H9 (cell line): Measurements from ENCODE around the gene ALKAL2. TPM values are rescaled to one million over a fixed set of nuclear protein-coding genes. Genes with fewer than 3 reads are reported as not detected.

Source experiments
- DNase-seq: peaks from one replicate; pipeline ENCODE4 v3.0.0-alpha.2; 2017
- H2AFZ ChIP-seq: one replicate; pipeline ENCODE4 v1.6.1; 2013; ENCODE audit warnings: mild to moderate bottlenecking, low read length, control low read depth, moderate library complexity
- H2AK5ac ChIP-seq: 2 replicates; pipeline ENCODE4 v1.6.1; 2013; ENCODE audit warnings: low read length, control low read depth, mixed read lengths; ENCODE audit not compliant: insufficient read length
- H2BK120ac ChIP-seq: one replicate; pipeline ENCODE4 v1.6.1; 2013; ENCODE audit warnings: low read depth, mild to moderate bottlenecking, low read length, control low read depth, inconsistent platforms; ENCODE audit not compliant: poor library complexity, severe bottlenecking
- H2BK12ac ChIP-seq: 2 replicates; pipeline ENCODE4 v1.6.1; 2013; ENCODE audit warnings: low read length, control low read depth, mixed read lengths, low read depth; ENCODE audit not compliant: insufficient read length
- H2BK15ac ChIP-seq: 2 replicates; pipeline ENCODE4 v1.6.1; 2013; ENCODE audit warnings: low read depth, low read length, control low read depth
- H2BK20ac ChIP-seq: one replicate; pipeline ENCODE4 v1.6.1; 2013; ENCODE audit warnings: low read depth, mild to moderate bottlenecking, low read length, control low read depth, inconsistent platforms; ENCODE audit not compliant: poor library complexity, severe bottlenecking
- H2BK5ac ChIP-seq: 2 replicates; pipeline ENCODE4 v1.6.1; 2013; ENCODE audit warnings: low read length, control low read depth, mixed read lengths; ENCODE audit not compliant: insufficient read length
- H3K14ac ChIP-seq: 2 replicates; pipeline ENCODE4 v1.6.1; 2013; ENCODE audit warnings: low read length, control low read depth; ENCODE audit not compliant: insufficient read depth
- H3K18ac ChIP-seq: 2 replicates; pipeline ENCODE4 v1.6.1; 2013; ENCODE audit warnings: low read depth, mild to moderate bottlenecking, mixed read lengths, low read length, control low read depth; ENCODE audit not compliant: insufficient read length
- H3K23ac ChIP-seq: 2 replicates; pipeline ENCODE4 v1.6.1; 2013; ENCODE audit warnings: low read length, control low read depth, mixed read lengths, low read depth; ENCODE audit not compliant: insufficient read length
- H3K23me2 ChIP-seq: 2 replicates; pipeline ENCODE4 v1.6.1; 2013; ENCODE audit warnings: low read depth, mild to moderate bottlenecking, mixed read lengths, low read length, control low read depth; ENCODE audit not compliant: insufficient read length, poor library complexity, severe bottlenecking
- H3K27ac ChIP-seq: 2 replicates; pipeline ENCODE4 v1.5.1; 2013; ENCODE audit warnings: low read length, control low read depth, mixed read lengths, low read depth; ENCODE audit not compliant: insufficient read length
- H3K27me3 ChIP-seq: 2 replicates; pipeline ENCODE4 v1.6.1; 2013; ENCODE audit warnings: low read length, control low read depth, inconsistent platforms; ENCODE audit not compliant: insufficient read depth
- H3K4ac ChIP-seq: 2 replicates; pipeline ENCODE4 v1.6.1; 2013; ENCODE audit warnings: low read depth, mild to moderate bottlenecking, control low read depth, inconsistent platforms, low read length, moderate library complexity
- H3K4me1 ChIP-seq: 2 replicates; pipeline ENCODE4 v1.6.1; 2013; ENCODE audit warnings: low read length, control low read depth, inconsistent platforms; ENCODE audit not compliant: insufficient read depth
- H3K4me2 ChIP-seq: 2 replicates; pipeline ENCODE4 v1.6.1; 2013; ENCODE audit warnings: low read length, control low read depth, mixed read lengths; ENCODE audit not compliant: insufficient read length, insufficient read depth
- H3K56ac ChIP-seq: 2 replicates; pipeline ENCODE4 v1.6.1; 2013; ENCODE audit warnings: low read depth, mild to moderate bottlenecking, mixed read lengths, low read length, control low read depth; ENCODE audit not compliant: insufficient read length
- H3K79me1 ChIP-seq: 2 replicates; pipeline ENCODE4 v1.6.1; 2013; ENCODE audit warnings: low read depth, mild to moderate bottlenecking, moderate library complexity, low read length, control low read depth, inconsistent platforms; ENCODE audit not compliant: insufficient read depth, poor library complexity, severe bottlenecking
- H3K79me2 ChIP-seq: 2 replicates; pipeline ENCODE4 v1.6.1; 2013; ENCODE audit warnings: low read length, control low read depth, inconsistent platforms; ENCODE audit not compliant: insufficient read depth
- H3K9ac ChIP-seq: 2 replicates; pipeline ENCODE4 v1.6.1; 2013; ENCODE audit warnings: low read length, control low read depth, mixed read lengths; ENCODE audit not compliant: insufficient read length; ENCODE audit errors: extremely low read depth
- H3K9me3 ChIP-seq: one replicate; pipeline ENCODE4 v1.6.1; 2013; ENCODE audit warnings: low read depth, low read length, inconsistent platforms; ENCODE audit not compliant: control insufficient read depth
- H3T11ph ChIP-seq: one replicate; pipeline ENCODE4 v1.6.1; 2013; ENCODE audit warnings: mild to moderate bottlenecking, low read length, control low read depth, inconsistent platforms
- H4K20me1 ChIP-seq: one replicate; pipeline ENCODE4 v1.6.1; 2013; ENCODE audit not compliant: control insufficient read depth, insufficient read length, insufficient read depth
- H4K5ac ChIP-seq: 2 replicates; pipeline ENCODE4 v1.6.1; 2013; ENCODE audit warnings: low read depth, mild to moderate bottlenecking, mixed read lengths, low read length, control low read depth; ENCODE audit not compliant: insufficient read length
- H4K8ac ChIP-seq: replicated peaks from 2 replicates; pipeline ENCODE4 v1.6.1; 2013; ENCODE audit warnings: low read length, control low read depth, mixed read lengths, low read depth; ENCODE audit not compliant: insufficient read length
- H4K91ac ChIP-seq: 2 replicates; pipeline ENCODE4 v1.6.1; 2013; ENCODE audit warnings: low read depth, mild to moderate bottlenecking, moderate library complexity, mixed read lengths, low read length, control low read depth; ENCODE audit not compliant: insufficient read length
- H3K27ac Mint-ChIP-seq, 3 experiments: 2 replicates in 2 of 3; 3 replicates in 1 of 3; pipeline ENCODE4 v1.8.0; 2020 to 2021; ENCODE audit warnings: mixed read lengths in 3 of 3, mild to moderate bottlenecking in 1 of 3, moderate library complexity in 1 of 3
- H3K27me3 Mint-ChIP-seq: 2 replicates; pipeline ENCODE4 v1.8.0; 2021; ENCODE audit warnings: low read depth, mild to moderate bottlenecking, moderate library complexity, mixed read lengths
- H3K36me3 Mint-ChIP-seq, 3 experiments: 2 replicates in 2 of 3; 3 replicates in 1 of 3; pipeline ENCODE4 v1.8.0; 2020 to 2021; ENCODE audit warnings: low read depth in 3 of 3, mixed read lengths in 3 of 3; ENCODE audit not compliant: insufficient read depth in 1 of 3
- H3K4me1 Mint-ChIP-seq, 2 experiments: 2 replicates each; pipeline ENCODE4 v1.8.0; 2020; ENCODE audit warnings: mixed read lengths in 2 of 2
- H3K4me3 Mint-ChIP-seq, 2 experiments: 2 replicates in 1 of 2; 3 replicates in 1 of 2; pipeline ENCODE4 v1.8.0; 2020 to 2021; ENCODE audit warnings: mild to moderate bottlenecking in 2 of 2, mixed read lengths in 2 of 2, moderate library complexity in 1 of 2
- H3K9me3 Mint-ChIP-seq, 2 experiments: 2 replicates in 1 of 2; 3 replicates in 1 of 2; pipeline ENCODE4 v1.8.0; 2020; ENCODE audit warnings: mild to moderate bottlenecking in 2 of 2, mixed read lengths in 2 of 2, moderate library complexity in 1 of 2
- WGBS: extraction: QIAGEN DNeasy Blood & Tissue Kit; methylation state at CpG from one replicate; pipeline ENCODE4 v1.1.7; 2013; ENCODE audit warnings: missing lambda C conversion rate, low lambda C conversion rate, mixed read lengths; ENCODE audit not compliant: insufficient read length; ENCODE audit errors: extremely low coverage; 5-methylcytosine and 5-hydroxymethylcytosine counted together
- total RNA-seq: library from RNA; stranded (reverse); gene quantifications from 2 replicates; pipeline ENCODE4 v1.2.1, GENCODE V29; 2021
- TF ChIP-seq, protein P1 (sequence below): fragments of 200-600 bp; sonication (generic); conservative IDR thresholded peaks from 3 replicates; pipeline ENCODE4 v1.8.0; 2021; ENCODE audit warnings: antibody characterized with exemption, mild to moderate bottlenecking

The ALKAL2 gene
- total RNA-seq, 1 experiment from 2014 or later, result 0.48 TPM

- H3K18ac ChIP-seq, result no peak overlapping the region
- H2BK12ac ChIP-seq, result no peak overlapping the region
- TF ChIP-seq, protein P1, sequence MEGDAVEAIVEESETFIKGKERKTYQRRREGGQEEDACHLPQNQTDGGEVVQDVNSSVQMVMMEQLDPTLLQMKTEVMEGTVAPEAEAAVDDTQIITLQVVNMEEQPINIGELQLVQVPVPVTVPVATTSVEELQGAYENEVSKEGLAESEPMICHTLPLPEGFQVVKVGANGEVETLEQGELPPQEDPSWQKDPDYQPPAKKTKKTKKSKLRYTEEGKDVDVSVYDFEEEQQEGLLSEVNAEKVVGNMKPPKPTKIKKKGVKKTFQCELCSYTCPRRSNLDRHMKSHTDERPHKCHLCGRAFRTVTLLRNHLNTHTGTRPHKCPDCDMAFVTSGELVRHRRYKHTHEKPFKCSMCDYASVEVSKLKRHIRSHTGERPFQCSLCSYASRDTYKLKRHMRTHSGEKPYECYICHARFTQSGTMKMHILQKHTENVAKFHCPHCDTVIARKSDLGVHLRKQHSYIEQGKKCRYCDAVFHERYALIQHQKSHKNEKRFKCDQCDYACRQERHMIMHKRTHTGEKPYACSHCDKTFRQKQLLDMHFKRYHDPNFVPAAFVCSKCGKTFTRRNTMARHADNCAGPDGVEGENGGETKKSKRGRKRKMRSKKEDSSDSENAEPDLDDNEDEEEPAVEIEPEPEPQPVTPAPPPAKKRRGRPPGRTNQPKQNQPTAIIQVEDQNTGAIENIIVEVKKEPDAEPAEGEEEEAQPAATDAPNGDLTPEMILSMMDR, result no peak
- no peaks in the 10 kb centered on the region for H3K9me3 ChIP-seq
- no peak overlapping the region for H3K4ac ChIP-seq
- H3K79me1 ChIP-seq, result no peaks in the 10 kb centered on the region
- H4K5ac ChIP-seq, result no peak overlapping the region
- no peak overlapping the region for H3K23ac ChIP-seq
- H3K9ac ChIP-seq, result no peak overlapping the region
- H3K4me1 Mint-ChIP-seq, result peaks cover 1 to 15% of the 10 kb centered on the region in 2 experiments
- H3K23me2 ChIP-seq, result peaks cover 15% of the 10 kb centered on the region
- no peak overlapping the region for H3K27ac ChIP-seq
- no peak overlapping the region for H3K56ac ChIP-seq
- H2BK5ac ChIP-seq, result no peak overlapping the region
- WGBS, result no CpG with 5 or more reads among the region's 6 CpGs
- H2BK15ac ChIP-seq, result no peak overlapping the region
- no peaks in the 10 kb centered on the region for H3K4me1 ChIP-seq
- no peak overlapping the region for H3T11ph ChIP-seq
- H2AFZ ChIP-seq, result no peak overlapping the region
- H2BK20ac ChIP-seq, result no peak overlapping the region
- no peak overlapping the region for H4K91ac ChIP-seq
- H3K27me3 ChIP-seq, result no peaks in the 10 kb centered on the region
- H4K8ac ChIP-seq, result no peak overlapping the region
- H3K4me3 Mint-ChIP-seq, result no peak overlapping the region
- no peak overlapping the region for H2BK120ac ChIP-seq
- no peak overlapping the region for H2AK5ac ChIP-seq
- H4K20me1 ChIP-seq, result no peaks in the 10 kb centered on the region
- peaks cover 29 to 54% (median 40%) of the 10 kb centered on the region in 3 experiments for H3K36me3 Mint-ChIP-seq
- peaks cover 28 to 36% of the 10 kb centered on the region in 2 experiments for H3K9me3 Mint-ChIP-seq
- H3K27me3 Mint-ChIP-seq, result peaks cover 11% of the 10 kb centered on the region
- H3K4me2 ChIP-seq, result no peak overlapping the region
- H3K79me2 ChIP-seq, result peaks cover 6% of the 10 kb centered on the region
- no peak overlapping the region for H3K14ac ChIP-seq
- H3K27ac Mint-ChIP-seq, result no peak overlapping the region
- no peak for DNase-seq
Observed at GRCh38 chr2:260507-261161, 27.3 kb downstream of the ALKAL2 start.
